Small intestine (tissue), 16 donors: ENCODE results near the gene SGO1. TPM values are rescaled to one million over a fixed set of nuclear protein-coding genes. Genes with fewer than 3 reads are reported as not detected.

Experiments used
- DNase-seq, 2 donors: peaks; one replicate each; pipeline versions ENCODE4 v3.0.0 to v3.0.0-alpha.2; 2013
- FAIRE-seq: peaks from 2 replicates; lab custom pipeline; 2012; peaks lifted over from hg19 to GRCh38; lab: Jason Lieb, UNC
- H3K27ac ChIP-seq, 3 donors: one replicate each; pipeline ENCODE4 v1.5.1; 2013; ENCODE audit warnings: low read length in 2 of 3, mild to moderate bottlenecking in 2 of 3, control low read depth in 1 of 3, inconsistent platforms in 1 of 3, low read depth in 1 of 3, moderate library complexity in 1 of 3
- H3K27me3 ChIP-seq, 3 donors: one replicate each; pipeline ENCODE4 v1.6.1; 2013; ENCODE audit warnings: low read length in 3 of 3, inconsistent platforms in 1 of 3; ENCODE audit not compliant: control insufficient read depth in 3 of 3, insufficient read depth in 3 of 3
- H3K36me3 ChIP-seq, 3 donors: one replicate each; pipeline ENCODE4 v1.6.1; 2013; ENCODE audit warnings: low read length in 3 of 3, inconsistent platforms in 1 of 3, low read depth in 1 of 3, mild to moderate bottlenecking in 1 of 3, moderate library complexity in 1 of 3; ENCODE audit not compliant: control insufficient read depth in 3 of 3, insufficient read depth in 2 of 3
- H3K4me1 ChIP-seq, 3 donors: one replicate each; pipeline ENCODE4 v1.6.1; 2013; ENCODE audit warnings: low read length in 2 of 3, inconsistent platforms in 1 of 3, low read depth in 1 of 3, mild to moderate bottlenecking in 1 of 3, moderate library complexity in 1 of 3; ENCODE audit not compliant: control insufficient read depth in 3 of 3, insufficient read depth in 2 of 3
- H3K4me3 ChIP-seq, 3 donors: one replicate each; pipeline ENCODE4 v1.5.1; 2013; ENCODE audit warnings: low read length in 3 of 3, control low read depth in 1 of 3, inconsistent platforms in 1 of 3, low read depth in 1 of 3, mild to moderate bottlenecking in 1 of 3, moderate library complexity in 1 of 3
- H3K9me3 ChIP-seq, 2 donors: one replicate each; pipeline ENCODE4 v1.6.1; 2013; ENCODE audit warnings: low read depth in 1 of 2, low read length in 1 of 2; ENCODE audit not compliant: control insufficient read depth in 2 of 2, insufficient read depth in 1 of 2
- WGBS, 3 donors: extraction: QIAGEN DNeasy Blood & Tissue Kit; methylation state at CpG; one replicate each; pipeline ENCODE4 v1.1.7; 2013; 5-methylcytosine and 5-hydroxymethylcytosine counted together
- long read RNA-seq, 10 donors: transcript quantifications; one replicate each; lab custom pipeline, GENCODE V29; 2026
- polyA plus RNA-seq, 4 donors: library from polyadenylated mRNA; stranded (reverse) in 3 of 4; unstranded in 1 of 4; fragments of 200-250 nt in 3 of 4; fragments of 120-200 nt in 1 of 4; gene quantifications; one replicate each; pipeline versions ENCODE4 v1.2.1 to v1.2.3, GENCODE V29; 2013
- donor health status: healthy with polysubstance abuse.
- donor health status: control.
- donor health status: control.
- donor health status: Bipolar disorder and iron deficiency.
- donor health status: healthy.

The SGO1 gene
- 1 to 10 TPM; 1.6 to 5.8 (median 3.6) TPM for polyA plus RNA-seq
- long read RNA-seq, donor 1 = 0 reads
- long read RNA-seq, donor 2 = 0 reads
- long read RNA-seq, donor 3 = 0 reads
- long read RNA-seq, donor 4 = 0 reads
- long read RNA-seq, donor 5, partial matches to known transcripts = 0 of 1 reads
- long read RNA-seq, donor 5, other reads (novel, unspliced or antisense) = 0 of 1 reads
- long read RNA-seq, donor 6 = 0 reads
- long read RNA-seq, donor 7 = 0 reads
- long read RNA-seq, donor 8 = 0 reads
- long read RNA-seq, donor 9 = 0 reads
- long read RNA-seq, donor 10, partial matches to known transcripts = 0 of 1 reads
- long read RNA-seq, donor 10, other reads (novel, unspliced or antisense) = 0 of 1 reads

- H3K27ac ChIP-seq = peak within 1 kb of the TSS; percentile 93 to 98 (median 97)
- H3K27me3 ChIP-seq = no peaks in the 10 kb centered on the region
- FAIRE-seq = no peak
- H3K9me3 ChIP-seq = no peaks in the 10 kb centered on the region
- H3K4me1 ChIP-seq = peaks cover 0 to 3% (median 0%) of the 10 kb centered on the region in 3 donors
- H3K4me3 ChIP-seq = peak within 1 kb of the TSS; percentile 52 to 71 (median 66)
- peaks cover 0 to under 1% (median 0%) of the 10 kb centered on the region in 3 donors for H3K36me3 ChIP-seq
- peak; percentile 99 for DNase-seq
- 0 to 1% (median 0%) methylated on average over 64 to 65 of the region's 65 CpGs for WGBS, 3 donors
These were observed at the start of gene SGO1 for GRCh38 chr3:20185679-20186599. TSS of gene SGO1 (minus strand) at chr3:20186206. CDS start at chr3:20184027, 2,179 bp downstream.

DNA sequence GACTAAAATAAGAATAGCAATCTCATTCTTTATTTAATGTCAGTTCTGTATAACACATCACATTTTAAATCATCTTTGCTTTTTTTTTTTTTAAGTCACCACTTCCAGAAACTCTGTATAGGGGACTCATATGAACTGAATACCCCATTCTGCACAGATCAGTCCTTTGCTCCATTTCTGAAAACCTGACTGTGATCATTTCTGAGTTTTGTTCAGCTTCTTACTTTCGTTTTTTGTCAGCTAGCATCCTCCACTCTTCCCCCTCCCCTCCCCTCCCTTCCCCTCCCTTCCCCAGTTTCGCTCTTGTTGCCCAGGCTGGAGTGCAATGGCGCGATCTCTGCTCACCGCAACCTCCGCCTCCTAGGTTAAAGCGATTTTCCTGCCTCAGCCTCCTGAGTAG, 49.8 kb upstream of the SGO1 start:
- FAIRE-seq (no peak), DNase-seq (no peak)
- 89 to 91% (median 91%) methylated on average over 7 of the region's 7 CpGs for WGBS, 3 donors
- Histone ChIP-seq H3K9me3 (no peaks in the 10 kb centered on the region), H3K36me3 (no peaks in the 10 kb centered on the region), H3K27me3 (no peaks in the 10 kb centered on the region), H3K4me1 (peaks cover 0 to 5% (median 0%) of the 10 kb centered on the region in 3 donors), H3K4me3 (no peak overlapping the region), H3K27ac (no peak overlapping the region)

GRCh38 chr3:20232906-20233780, 47.1 kb upstream of the SGO1 start:
- DNase-seq (peak; percentile 31 to 61), FAIRE-seq (no peak)
- peaks cover 0 to 5% (median 0%) of the 10 kb centered on the region in 3 donors for H3K4me1 ChIP-seq
- no peaks in the 10 kb centered on the region for H3K36me3 ChIP-seq
- H3K27me3 ChIP-seq = no peaks in the 10 kb centered on the region
- no peaks in the 10 kb centered on the region for H3K9me3 ChIP-seq
- peak overlapping the region in 1 of 3 donors; percentile 62 for H3K27ac ChIP-seq
- no peak overlapping the region for H3K4me3 ChIP-seq
- WGBS, 3 donors = 19 to 58% (median 38%) methylated on average over 2 of the region's 2 CpGs

DNA sequence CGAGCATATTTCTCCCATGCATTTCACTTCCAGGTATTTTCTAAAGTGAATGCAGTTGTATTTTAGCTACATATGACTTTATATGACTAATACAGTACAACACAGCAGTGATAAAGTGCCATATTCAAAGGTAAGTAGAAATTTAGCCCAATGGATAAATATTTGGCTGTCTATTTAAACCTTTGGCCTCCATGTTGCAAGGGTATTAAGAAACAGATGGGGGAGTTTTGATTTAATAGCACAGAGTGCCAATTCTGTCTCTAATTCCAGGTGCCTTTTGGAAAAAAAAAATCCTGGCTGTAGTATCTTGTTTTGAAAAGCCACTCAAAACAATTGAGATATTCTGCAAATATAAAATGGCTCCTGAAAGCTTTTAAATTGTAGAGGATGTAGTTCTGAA, 44.9 kb upstream of the SGO1 start:
- DNase-seq = no peak
- no peak overlapping the region for H3K27ac ChIP-seq
- no peak overlapping the region for H3K4me3 ChIP-seq
- no peak for FAIRE-seq
- H3K27me3 ChIP-seq = no peaks in the 10 kb centered on the region
- WGBS, 3 donors = 87 to 96% (median 95%) methylated on average over 1 of the region's 1 CpG
- H3K9me3 ChIP-seq = no peaks in the 10 kb centered on the region
- H3K36me3 ChIP-seq = no peaks in the 10 kb centered on the region
- H3K4me1 ChIP-seq = peaks cover 0 to 5% (median 0%) of the 10 kb centered on the region in 3 donors

- H3K27me3 ChIP-seq = no peaks in the 10 kb centered on the region
- no peaks in the 10 kb centered on the region for H3K9me3 ChIP-seq
- no peak overlapping the region for H3K27ac ChIP-seq
- DNase-seq = peak; percentile 13 to 42
- H3K36me3 ChIP-seq = no peaks in the 10 kb centered on the region
- H3K4me1 ChIP-seq = no peaks in the 10 kb centered on the region
- no peak for FAIRE-seq
- 14 to 31% (median 30%) methylated on average over 2 of the region's 2 CpGs for WGBS, 3 donors
- H3K4me3 ChIP-seq = no peak overlapping the region
These were observed 39.8 kb upstream of the SGO1 start for GRCh38 chr3:20225769-20226168.

- H3K4me3 ChIP-seq = no peak overlapping the region
- H3K27ac ChIP-seq = no peak overlapping the region
- H3K36me3 ChIP-seq = no peaks in the 10 kb centered on the region
- no peaks in the 10 kb centered on the region for H3K9me3 ChIP-seq
- H3K4me1 ChIP-seq = no peaks in the 10 kb centered on the region
- 70 to 77% (median 75%) methylated on average over 2 of the region's 2 CpGs for WGBS, 3 donors
- DNase-seq (no peak), FAIRE-seq (no peak)
- H3K27me3 ChIP-seq = no peaks in the 10 kb centered on the region
These were observed 36.3 kb upstream of the SGO1 start for GRCh38 chr3:20222274-20222673.

DNA sequence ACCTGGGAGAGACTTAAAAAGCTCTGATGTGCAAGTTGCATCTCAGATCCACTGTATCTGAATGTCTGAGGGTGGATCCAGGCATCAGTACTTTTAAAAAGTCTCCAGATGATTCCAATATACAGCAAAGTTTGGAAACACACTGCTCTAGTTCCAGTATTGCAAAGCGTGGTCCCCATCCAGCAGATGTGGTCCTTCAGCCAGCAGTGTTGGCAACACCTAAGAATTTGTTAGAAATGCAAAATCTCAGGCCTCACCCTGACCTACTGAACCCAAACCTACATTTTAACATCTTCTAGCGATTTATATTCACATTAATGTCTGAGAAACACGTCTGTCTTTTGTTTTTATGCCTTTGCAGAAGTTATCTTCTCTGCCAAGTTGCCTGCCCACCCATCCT, 32.2 kb upstream of the SGO1 start:
- Histone ChIP-seq H3K4me3 (no peak overlapping the region), H3K27me3 (no peaks in the 10 kb centered on the region), H3K36me3 (no peaks in the 10 kb centered on the region), H3K4me1 (no peaks in the 10 kb centered on the region), H3K27ac (no peak overlapping the region), H3K9me3 (no peaks in the 10 kb centered on the region)
- no peak for FAIRE-seq
- 59 to 66% (median 61%) methylated on average over 3 of the region's 3 CpGs for WGBS, 3 donors
- no peak for DNase-seq

- no peaks in the 10 kb centered on the region for H3K4me1 ChIP-seq
- H3K27me3 ChIP-seq = no peaks in the 10 kb centered on the region
- no peak for FAIRE-seq
- no peak overlapping the region for H3K4me3 ChIP-seq
- H3K27ac ChIP-seq = no peak overlapping the region
- no peaks in the 10 kb centered on the region for H3K36me3 ChIP-seq
- no peak for DNase-seq
- no peaks in the 10 kb centered on the region for H3K9me3 ChIP-seq
- WGBS, 3 donors = 77 to 88% (median 83%) methylated on average over 4 of the region's 4 CpGs
These were observed 29.6 kb upstream of the SGO1 start for GRCh38 chr3:20215636-20216035.
